GM12874 (cell line): ENCODE data around the gene CD79A.

Experiments used
- TF ChIP-seq, protein P1 (sequence below): IDR thresholded peaks from 2 replicates; pipeline ENCODE4 v1.5.1; 2011; ENCODE audit warnings: low read depth, mild to moderate bottlenecking, control low read depth, low read length, moderate library complexity; ENCODE audit not compliant: insufficient read depth

The CD79A gene

DNA sequence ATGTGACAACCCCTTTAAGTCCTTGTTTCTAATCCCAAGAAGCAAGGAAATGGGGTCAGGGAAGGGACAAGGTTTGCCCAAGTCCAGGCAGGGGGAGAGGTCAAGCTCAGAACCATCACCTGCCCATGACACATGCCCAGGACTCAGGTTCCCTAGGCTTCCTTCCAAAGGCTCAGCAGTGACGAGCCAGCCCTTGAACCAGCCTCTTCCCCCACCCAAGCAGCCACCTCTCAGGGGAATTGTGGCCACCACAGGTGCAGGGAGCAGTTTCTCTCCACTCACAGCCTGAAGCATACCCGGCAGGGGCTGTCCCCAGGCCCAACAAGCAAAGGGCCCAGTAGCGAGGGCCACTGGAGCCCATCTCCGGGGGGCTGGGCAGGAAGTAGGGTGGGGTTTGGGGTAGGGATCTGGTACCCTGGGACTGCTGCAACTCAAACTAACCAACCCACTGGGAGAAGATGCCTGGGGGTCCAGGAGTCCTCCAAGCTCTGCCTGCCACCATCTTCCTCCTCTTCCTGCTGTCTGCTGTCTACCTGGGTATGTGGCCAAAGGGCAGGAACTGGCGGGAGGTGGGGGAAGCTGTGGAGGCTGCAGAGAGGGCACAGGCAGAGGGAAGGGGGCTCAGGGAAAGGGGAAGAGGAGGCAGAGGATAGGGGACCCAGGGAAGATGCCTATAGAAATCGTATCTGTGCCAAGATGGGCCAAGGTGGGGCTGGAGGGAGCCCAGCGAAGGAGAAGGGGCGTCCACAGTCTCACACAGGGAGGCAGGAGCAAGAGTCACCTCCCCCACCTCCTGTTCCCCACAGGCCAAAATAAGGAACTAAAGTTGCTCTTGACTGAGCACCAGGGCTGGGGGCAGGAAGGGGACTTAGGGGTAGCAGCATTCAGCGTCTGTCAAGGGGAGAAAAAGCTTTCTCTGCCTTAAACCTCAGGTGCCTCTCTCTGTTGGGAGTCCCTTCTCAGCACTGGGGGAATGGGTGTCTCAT, at the start of gene CD79A:
Gene CD79A (plus strand): TSS at position 433 of the 986 bp plus-strand sequence. CDS start 26 bp downstream, at position 459.
- TF ChIP-seq, protein P1, sequence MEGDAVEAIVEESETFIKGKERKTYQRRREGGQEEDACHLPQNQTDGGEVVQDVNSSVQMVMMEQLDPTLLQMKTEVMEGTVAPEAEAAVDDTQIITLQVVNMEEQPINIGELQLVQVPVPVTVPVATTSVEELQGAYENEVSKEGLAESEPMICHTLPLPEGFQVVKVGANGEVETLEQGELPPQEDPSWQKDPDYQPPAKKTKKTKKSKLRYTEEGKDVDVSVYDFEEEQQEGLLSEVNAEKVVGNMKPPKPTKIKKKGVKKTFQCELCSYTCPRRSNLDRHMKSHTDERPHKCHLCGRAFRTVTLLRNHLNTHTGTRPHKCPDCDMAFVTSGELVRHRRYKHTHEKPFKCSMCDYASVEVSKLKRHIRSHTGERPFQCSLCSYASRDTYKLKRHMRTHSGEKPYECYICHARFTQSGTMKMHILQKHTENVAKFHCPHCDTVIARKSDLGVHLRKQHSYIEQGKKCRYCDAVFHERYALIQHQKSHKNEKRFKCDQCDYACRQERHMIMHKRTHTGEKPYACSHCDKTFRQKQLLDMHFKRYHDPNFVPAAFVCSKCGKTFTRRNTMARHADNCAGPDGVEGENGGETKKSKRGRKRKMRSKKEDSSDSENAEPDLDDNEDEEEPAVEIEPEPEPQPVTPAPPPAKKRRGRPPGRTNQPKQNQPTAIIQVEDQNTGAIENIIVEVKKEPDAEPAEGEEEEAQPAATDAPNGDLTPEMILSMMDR = no peak

DNA sequence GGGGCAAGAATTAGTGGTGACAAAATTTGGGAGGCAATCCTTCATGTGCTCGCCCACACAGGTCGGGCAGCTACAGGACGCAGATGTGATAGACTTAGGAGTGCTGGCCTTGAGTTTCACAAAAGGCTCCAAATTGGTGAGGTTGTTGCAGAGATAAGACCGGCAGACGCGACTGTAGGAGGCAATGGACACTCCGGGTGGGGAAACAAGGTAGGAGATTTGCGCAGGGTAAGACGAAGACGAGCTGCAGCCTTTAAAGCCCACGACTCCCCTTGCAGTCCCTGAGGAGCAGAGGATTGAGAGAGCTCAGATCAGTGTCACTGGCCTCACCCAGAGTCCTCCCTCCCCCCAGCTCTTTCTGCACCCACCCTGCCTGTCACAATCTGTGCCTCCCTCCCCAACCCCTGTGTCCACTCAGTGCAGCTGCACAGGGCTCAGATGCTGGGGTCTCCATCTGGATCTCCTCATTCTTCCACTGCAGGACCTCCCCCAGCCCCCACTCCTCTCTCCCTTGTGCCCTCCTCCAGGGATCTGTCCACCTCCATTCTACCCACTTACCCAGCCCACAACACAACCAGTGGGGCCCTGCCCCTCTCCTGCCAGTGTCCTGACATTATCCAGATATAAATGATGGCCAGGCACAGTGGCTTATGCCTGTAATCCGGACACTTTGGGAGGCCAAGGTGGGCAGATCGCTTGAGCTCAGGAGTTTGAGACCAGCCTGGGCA, 38.9 kb upstream of the CD79A start:
- TF ChIP-seq, protein P1 = no peak

DNA sequence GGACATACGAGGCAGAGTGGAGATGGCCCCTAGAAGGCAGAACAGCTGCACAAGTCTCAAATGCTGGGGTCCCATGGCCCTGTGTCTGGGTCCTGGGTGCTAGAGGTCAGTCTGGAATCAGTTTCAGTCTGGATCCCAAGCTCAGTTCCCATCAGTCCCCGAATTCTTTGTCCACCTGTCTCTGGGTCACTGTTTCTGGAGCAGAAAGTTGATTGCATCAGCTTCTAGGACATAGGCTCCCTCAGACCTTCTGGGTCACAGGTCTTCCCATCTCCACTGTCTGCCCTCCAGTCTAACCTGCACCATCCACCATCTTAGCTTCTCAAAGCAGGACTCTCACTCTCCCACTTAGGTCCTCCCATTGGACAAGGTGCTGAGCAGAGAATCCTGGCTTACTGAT, 37.9 kb upstream of the CD79A start:
- TF ChIP-seq, protein P1 = no peak

DNA sequence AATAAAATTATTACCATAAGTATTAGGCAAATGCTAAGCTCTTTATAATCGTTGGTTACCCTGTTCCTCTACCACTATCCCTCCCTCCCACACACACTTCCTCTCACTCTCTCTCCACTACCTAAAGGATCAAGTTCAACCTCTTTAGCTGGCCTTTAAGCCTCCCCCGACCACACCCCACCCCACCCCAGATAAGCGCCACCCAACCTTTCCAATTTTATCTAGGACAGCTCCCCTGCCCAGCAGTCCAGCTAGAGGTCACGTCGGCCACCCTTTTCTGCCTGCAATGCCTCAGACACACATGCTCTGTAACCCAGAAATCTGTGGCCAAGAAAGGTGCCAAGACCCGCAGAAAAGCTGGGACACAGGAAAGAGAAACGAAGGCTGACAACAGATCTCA, 33.7 kb upstream of the CD79A start:
- TF ChIP-seq, protein P1 = no peak

DNA sequence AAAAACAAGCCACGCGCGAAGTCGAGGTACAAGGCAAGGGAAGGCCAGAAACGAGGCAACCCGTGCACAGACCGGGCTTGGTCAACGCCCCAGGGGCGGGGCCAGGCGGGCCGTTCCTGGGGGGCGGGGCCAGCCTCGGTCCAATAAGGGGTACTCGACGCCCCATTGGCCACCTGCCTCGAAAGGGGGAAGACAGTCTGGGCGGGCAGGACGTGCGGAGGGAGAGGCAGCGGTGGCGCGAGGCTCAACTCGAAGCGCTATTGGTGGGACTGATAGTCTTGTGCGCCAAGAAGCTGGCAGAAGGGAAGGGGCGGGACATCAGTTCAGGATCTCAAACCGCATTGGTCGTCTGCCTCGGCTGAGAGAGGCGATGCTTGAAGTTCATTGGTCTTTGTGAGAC, 32.5 kb upstream of the CD79A start, which contains the start of gene LYPD4:
Gene LYPD4 (minus strand): TSS at position 83 of the 400 bp plus-strand sequence. CDS start 5,398 bp downstream, outside the sequence.
- TF ChIP-seq, protein P1 = no peak

DNA sequence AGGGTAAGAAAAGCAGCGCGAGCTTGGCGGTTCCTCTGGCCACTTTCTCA, 32.3 kb upstream of the CD79A start, which contains the start of gene DMRTC2:
Gene DMRTC2 (plus strand): TSS at position 42 of the 50 bp plus-strand sequence. CDS start 2,387 bp downstream, outside the sequence.
- TF ChIP-seq, protein P1 = no peak

DNA sequence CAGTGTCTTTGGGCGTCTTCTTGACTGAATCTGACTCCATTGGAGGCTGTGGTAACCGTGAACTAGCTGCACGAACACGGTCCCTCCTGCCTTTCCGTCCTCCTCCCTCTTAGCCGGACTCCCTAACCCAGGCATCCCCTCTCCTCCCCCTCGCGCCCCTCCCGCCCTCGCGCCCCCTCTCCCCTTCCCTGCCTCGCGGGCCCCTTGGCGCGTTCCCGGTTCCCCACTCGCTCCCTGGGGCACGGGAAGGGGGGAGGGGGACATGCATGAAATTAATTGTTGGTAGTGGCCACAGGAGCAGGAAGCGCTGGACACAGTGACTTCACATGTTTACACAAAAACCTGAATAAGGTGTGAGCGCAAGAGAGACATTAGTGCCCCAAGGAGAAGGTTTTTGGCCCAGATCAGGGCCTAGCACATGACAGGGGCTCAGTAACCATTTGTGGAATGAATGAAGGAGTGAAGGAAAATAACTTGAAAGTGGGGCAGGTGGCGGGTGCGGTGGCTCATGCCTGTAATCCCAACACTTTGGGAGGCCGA, 32.0 kb upstream of the CD79A start:
- TF ChIP-seq, protein P1 = no peak
